GM12865 (cell line): ENCODE measurements around the gene PRR4.

ENCODE experiments used
- DNase-seq: peaks from one replicate; pipeline ENCODE4 v3.0.0; 2010; ENCODE audit warnings: low read depth
- H3K4me3 ChIP-seq: 2 replicates; pipeline ENCODE4 v1.5.1; 2011; ENCODE audit warnings: mild to moderate bottlenecking, low read depth, low read length, control low read depth
- CTCF ChIP-seq: IDR thresholded peaks from 2 replicates; pipeline ENCODE4 v1.5.1; 2011; ENCODE audit warnings: low read length, control low read depth, low read depth, inconsistent platforms; ENCODE audit not compliant: insufficient read depth; ENCODE audit errors: missing control alignments

Gene PRR4

GRCh38 chr12:10849425-10849878, at the start of gene PRR4:
TSS of gene PRR4 (minus strand) at chr12:10849475. CDS start at chr12:10849437, 38 bp downstream.
- DNase-seq: peak; percentile 23

GRCh38 chr12:10896854-10897253, 47.6 kb upstream of the PRR4 start:
- no peak for DNase-seq
- no peak overlapping the region for H3K4me3 ChIP-seq
- TF ChIP-seq CTCF: no peak

More at GRCh38 chr12:10849425-10849878, at the start of gene PRR4:
- H3K4me3 ChIP-seq: no peak within 1 kb of the TSS
- no peak for TF ChIP-seq CTCF

GRCh38 chr12:10891937-10892336, 42.7 kb upstream of the PRR4 start:
- no peak for DNase-seq
- H3K4me3 ChIP-seq: no peak overlapping the region
- no peak for TF ChIP-seq CTCF

- TF ChIP-seq CTCF: no peak
- DNase-seq: no peak
- H3K4me3 ChIP-seq: no peak overlapping the region
Measured at GRCh38 chr12:10889226-10889625, 40.0 kb upstream of the PRR4 start.

- H3K4me3 ChIP-seq: no peak within 1 kb of the TSS
- no peak for TF ChIP-seq CTCF
- DNase-seq: no peak
Measured at GRCh38 chr12:10884086-10884725, 34.9 kb upstream of the PRR4 start, which contains the start of gene PRH1. TSS of gene PRH1 (minus strand) at chr12:10884255. CDS start at chr12:10884217, 38 bp downstream.

- H3K4me3 ChIP-seq: no peak overlapping the region
- no peak for TF ChIP-seq CTCF
- no peak for DNase-seq
Measured at GRCh38 chr12:10873378-10873777, 24.1 kb upstream of the PRR4 start.

- H3K4me3 ChIP-seq: no peak overlapping the region
- no peak for DNase-seq
- TF ChIP-seq CTCF: no peak
Measured at GRCh38 chr12:10867381-10867780, 18.1 kb upstream of the PRR4 start.
